SK-N-SH (cell line): Measurements from ENCODE around the gene TOX2. TPM values are rescaled to one million over a fixed set of nuclear protein-coding genes. Genes with fewer than 3 reads are reported as not detected.

Experiments
- CTCF ChIA-PET: fragments of 300-600, 350-600 bp; formaldehyde crosslinking; extraction: SDS; loops from one replicate; lab custom pipeline; 2021; lab: Yijun Ruan, JAX
- POLR2A ChIA-PET: fragments of 350-600 bp; sonication (Branson Sonifier 250); formaldehyde crosslinking; extraction: SDS; loops from one replicate; lab custom pipeline; 2020; ENCODE audit warnings: antibody characterized with exemption, inconsistent platforms; lab: Yijun Ruan, JAX
- DNase-seq: peaks from one replicate; pipeline ENCODE4 v3.0.0; 2012
- H2AFZ ChIP-seq: fragments of 200-600 bp; sonication (generic); 2 replicates; pipeline ENCODE4 v1.8.1; 2016; ENCODE audit warnings: antibody characterized with exemption, mild to moderate bottlenecking, low read depth
- H3F3A ChIP-seq: fragments of 200-600 bp; sonication (generic); replicated peaks from 2 replicates; pipeline ENCODE3; 2016; ENCODE audit warnings: antibody characterized with exemption, mild to moderate bottlenecking; ENCODE audit not compliant: insufficient read depth
- H3K27ac ChIP-seq, 2 experiments: fragments of 200-500 bp in 1 of 2; fragments of 200-600 bp in 1 of 2; sonication (Bioruptor generic) in 1 of 2; sonication (generic), shearing (Covaris generic) in 1 of 2; 2 replicates each; pipeline versions ENCODE4 v1.5.1 to v1.6.1; 2014 to 2016; ENCODE audit warnings: low read depth in 2 of 2, inconsistent platforms in 1 of 2, low read length in 1 of 2, mild to moderate bottlenecking in 1 of 2, mixed read lengths in 1 of 2
- H3K27me3 ChIP-seq: fragments of 200-600 bp; sonication (generic), shearing (Covaris generic); 2 replicates; pipeline ENCODE4 v1.6.1; 2016; ENCODE audit warnings: mixed run types; ENCODE audit not compliant: insufficient read depth
- H3K36me3 ChIP-seq, 2 experiments: fragments of 200-500 bp in 1 of 2; fragments of 200-600 bp in 1 of 2; sonication (Bioruptor generic) in 1 of 2; sonication (generic) in 1 of 2; replicated peaks in 1 of 2; 2 replicates each; pipeline versions ENCODE3 to v1.5.1; 2014 to 2016; ENCODE audit warnings: low read length in 1 of 2, mild to moderate bottlenecking in 1 of 2; ENCODE audit not compliant: insufficient read depth in 2 of 2, control insufficient read depth in 1 of 2
- H3K4me1 ChIP-seq, 2 experiments: fragments of 200-500 bp in 1 of 2; fragments of 200-600 bp in 1 of 2; sonication (Bioruptor generic) in 1 of 2; sonication (generic), shearing (Covaris generic) in 1 of 2; 2 replicates each; pipeline versions ENCODE4 v1.5.1 to v1.6.1; 2014 to 2016; ENCODE audit warnings: low read depth in 1 of 2, low read length in 1 of 2, mixed run types in 1 of 2; ENCODE audit not compliant: insufficient read depth in 2 of 2, control insufficient read depth in 1 of 2
- H3K4me2 ChIP-seq: fragments of 200-600 bp; sonication (generic), shearing (Covaris generic); 2 replicates; pipeline ENCODE4 v1.6.1; 2017; ENCODE audit warnings: mixed run types
- H3K4me3 ChIP-seq, 2 experiments: fragments of 200-500 bp in 1 of 2; fragments of 200-600 bp in 1 of 2; sonication (Bioruptor generic) in 1 of 2; sonication (generic), shearing (Covaris generic) in 1 of 2; 2 replicates each; pipeline versions ENCODE4 v1.5.1 to v1.8.1; 2014 to 2016; ENCODE audit warnings: low read depth in 2 of 2, inconsistent platforms in 1 of 2, low read length in 1 of 2, mild to moderate bottlenecking in 1 of 2, mixed read lengths in 1 of 2, moderate library complexity in 1 of 2
- H3K79me2 ChIP-seq: fragments of 200-600 bp; sonication (generic); 2 replicates; pipeline ENCODE4 v1.8.1; 2017; ENCODE audit warnings: mild to moderate bottlenecking; ENCODE audit not compliant: insufficient read depth
- H3K9ac ChIP-seq: fragments of 200-600 bp; sonication (generic); 2 replicates; pipeline ENCODE4 v1.6.1; 2017; ENCODE audit warnings: mixed run types
- H3K9me2 ChIP-seq: fragments of 200-600 bp; sonication (generic); 2 replicates; pipeline ENCODE4 v1.6.1; 2017; ENCODE audit warnings: mixed run types
- H3K9me3 ChIP-seq: fragments of 200-600 bp; sonication (generic); 2 replicates; pipeline ENCODE4 v1.6.1; 2017; ENCODE audit warnings: mixed run types, mild to moderate bottlenecking, moderate library complexity
- H4K20me1 ChIP-seq: fragments of 200-600 bp; sonication (generic); 2 replicates; pipeline ENCODE4 v1.6.1; 2017; ENCODE audit warnings: mild to moderate bottlenecking, mixed run types; ENCODE audit not compliant: insufficient read depth
- CHD2 ChIP-seq: fragments of 150-350 bp; IDR thresholded peaks from 2 replicates; pipeline ENCODE4 v1.6.1; 2018; ENCODE audit warnings: low read length; ENCODE audit not compliant: partially characterized antibody
- EP300 ChIP-seq, 2 experiments: IDR thresholded peaks; 2 replicates each; pipeline versions ENCODE4 v1.4.0 to v1.6.1; 2012; ENCODE audit warnings: borderline replicate concordance in 1 of 2, low read depth in 1 of 2, low read length in 1 of 2
- FOSL2 ChIP-seq: IDR thresholded peaks from 2 replicates; pipeline ENCODE4 v1.4.0; 2012; ENCODE audit warnings: low read depth, mild to moderate bottlenecking, moderate library complexity, borderline replicate concordance
- GATA2 ChIP-seq: sonication (generic); formaldehyde crosslinking; IDR thresholded peaks from 2 replicates; pipeline ENCODE4 v1.5.0; 2020; ENCODE audit warnings: mild to moderate bottlenecking, missing genetic modification reagents
- IRF3 ChIP-seq: fragments of 150-350 bp; IDR thresholded peaks from 2 replicates; pipeline ENCODE4 v1.6.1; 2016; ENCODE audit warnings: mild to moderate bottlenecking, low read depth, low read length
- JUND ChIP-seq: IDR thresholded peaks from 2 replicates; pipeline ENCODE4 v1.4.0; 2012
- MAX ChIP-seq: IDR thresholded peaks from 2 replicates; pipeline ENCODE4 v1.4.0; 2012; ENCODE audit warnings: low read depth
- MEF2A ChIP-seq: IDR thresholded peaks from 2 replicates; pipeline ENCODE4 v1.4.0; 2012; ENCODE audit warnings: low read depth, borderline replicate concordance
- MXI1 ChIP-seq: IDR thresholded peaks from 2 replicates; pipeline ENCODE4 v1.6.1; 2012; ENCODE audit warnings: mild to moderate bottlenecking, low read depth, low read length, improper control_type of control experiment
- NFIC ChIP-seq: IDR thresholded peaks from 2 replicates; pipeline ENCODE4 v1.4.0; 2012; ENCODE audit warnings: borderline replicate concordance
- POLR2AphosphoS5 ChIP-seq: IDR thresholded peaks from 2 replicates; pipeline ENCODE4 v1.6.1; 2012; ENCODE audit warnings: low read depth, low read length
- RAD21 ChIP-seq: IDR thresholded peaks from 2 replicates; pipeline ENCODE4 v1.6.1; 2012; ENCODE audit warnings: mild to moderate bottlenecking, low read length
- RCOR1 ChIP-seq: fragments of 150-350 bp; IDR thresholded peaks from 2 replicates; pipeline ENCODE4 v1.6.1; 2017; ENCODE audit warnings: antibody characterized with exemption, low read length
- RFX5 ChIP-seq: IDR thresholded peaks from 2 replicates; pipeline ENCODE4 v1.6.1; 2012; ENCODE audit warnings: mild to moderate bottlenecking, improper control_type of control experiment, low read length
- RXRA ChIP-seq: IDR thresholded peaks from 2 replicates; pipeline ENCODE4 v1.4.0; 2012; ENCODE audit warnings: low read depth, mild to moderate bottlenecking, borderline replicate concordance
- SMC3 ChIP-seq: IDR thresholded peaks from 2 replicates; pipeline ENCODE4 v1.6.1; 2012; ENCODE audit warnings: low read depth, low read length, improper control_type of control experiment
- TCF12 ChIP-seq: IDR thresholded peaks from 2 replicates; pipeline ENCODE4 v1.4.0; 2012
- TEAD4 ChIP-seq: IDR thresholded peaks from 2 replicates; pipeline ENCODE4 v1.4.0; 2012; ENCODE audit warnings: mild to moderate bottlenecking, borderline replicate concordance; ENCODE audit not compliant: insufficient read depth
- USF2 ChIP-seq: fragments of 150-350 bp; IDR thresholded peaks from 2 replicates; pipeline ENCODE4 v1.6.1; 2017; ENCODE audit warnings: antibody characterized with exemption, low read length, low read depth, borderline replicate concordance
- YY1 ChIP-seq: IDR thresholded peaks from 2 replicates; pipeline ENCODE4 v1.4.0; 2012; ENCODE audit warnings: low read depth, mild to moderate bottlenecking
- WGBS: methylation state at CpG from one replicate; pipeline ENCODE4 v1.1.6; 2017; ENCODE audit warnings: low lambda C conversion rate; 5-methylcytosine and 5-hydroxymethylcytosine counted together
- polyA plus RNA-seq, 3 experiments: library from polyadenylated mRNA; depleted of rRNA; stranded (reverse); fragments of >200 nt; gene quantifications; 2 replicates each; pipeline ENCODE4 v1.2.3, GENCODE V29; 2012
- TF ChIP-seq, protein P1 (sequence below): IDR thresholded peaks from 2 replicates; pipeline ENCODE4 v1.6.1; 2012; ENCODE audit warnings: mild to moderate bottlenecking, low read depth, low read length, moderate library complexity
- TF ChIP-seq, protein P2 (sequence below): IDR thresholded peaks from 2 replicates; pipeline ENCODE4 v1.4.0; 2012; ENCODE audit warnings: low read depth, borderline replicate concordance

The TOX2 gene
- polyA plus RNA-seq, 1 of the 3 experiments (the other 2 are of a cell fraction), result 15.4 TPM

DNA sequence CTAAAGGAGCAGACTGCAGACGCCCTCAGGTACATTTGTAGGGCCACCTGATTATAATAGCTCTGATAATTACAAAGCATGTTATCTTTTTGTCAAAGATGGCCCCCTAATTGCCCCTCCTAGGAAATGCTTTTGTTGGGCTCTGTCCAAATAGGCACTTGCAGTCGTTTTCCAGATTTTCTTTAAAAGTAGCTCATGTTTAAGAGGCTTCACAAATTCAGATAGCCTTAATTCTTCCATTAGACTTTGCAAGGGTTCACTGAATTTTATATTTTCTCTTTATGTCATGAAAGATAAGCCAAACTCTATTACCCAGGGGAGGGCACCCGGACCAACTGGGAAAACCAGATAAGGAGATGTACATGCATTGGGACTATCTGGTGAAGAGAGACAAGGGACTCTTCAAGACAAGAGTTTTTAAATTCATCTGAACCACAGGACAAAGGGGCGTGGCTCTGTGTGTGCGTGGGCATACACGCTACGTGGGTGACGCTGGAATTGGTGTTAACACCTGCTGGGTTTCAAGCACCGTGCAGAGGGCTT, 95.6 kb downstream of the TOX2 start (continued):
- TF ChIP-seq, protein P1, sequence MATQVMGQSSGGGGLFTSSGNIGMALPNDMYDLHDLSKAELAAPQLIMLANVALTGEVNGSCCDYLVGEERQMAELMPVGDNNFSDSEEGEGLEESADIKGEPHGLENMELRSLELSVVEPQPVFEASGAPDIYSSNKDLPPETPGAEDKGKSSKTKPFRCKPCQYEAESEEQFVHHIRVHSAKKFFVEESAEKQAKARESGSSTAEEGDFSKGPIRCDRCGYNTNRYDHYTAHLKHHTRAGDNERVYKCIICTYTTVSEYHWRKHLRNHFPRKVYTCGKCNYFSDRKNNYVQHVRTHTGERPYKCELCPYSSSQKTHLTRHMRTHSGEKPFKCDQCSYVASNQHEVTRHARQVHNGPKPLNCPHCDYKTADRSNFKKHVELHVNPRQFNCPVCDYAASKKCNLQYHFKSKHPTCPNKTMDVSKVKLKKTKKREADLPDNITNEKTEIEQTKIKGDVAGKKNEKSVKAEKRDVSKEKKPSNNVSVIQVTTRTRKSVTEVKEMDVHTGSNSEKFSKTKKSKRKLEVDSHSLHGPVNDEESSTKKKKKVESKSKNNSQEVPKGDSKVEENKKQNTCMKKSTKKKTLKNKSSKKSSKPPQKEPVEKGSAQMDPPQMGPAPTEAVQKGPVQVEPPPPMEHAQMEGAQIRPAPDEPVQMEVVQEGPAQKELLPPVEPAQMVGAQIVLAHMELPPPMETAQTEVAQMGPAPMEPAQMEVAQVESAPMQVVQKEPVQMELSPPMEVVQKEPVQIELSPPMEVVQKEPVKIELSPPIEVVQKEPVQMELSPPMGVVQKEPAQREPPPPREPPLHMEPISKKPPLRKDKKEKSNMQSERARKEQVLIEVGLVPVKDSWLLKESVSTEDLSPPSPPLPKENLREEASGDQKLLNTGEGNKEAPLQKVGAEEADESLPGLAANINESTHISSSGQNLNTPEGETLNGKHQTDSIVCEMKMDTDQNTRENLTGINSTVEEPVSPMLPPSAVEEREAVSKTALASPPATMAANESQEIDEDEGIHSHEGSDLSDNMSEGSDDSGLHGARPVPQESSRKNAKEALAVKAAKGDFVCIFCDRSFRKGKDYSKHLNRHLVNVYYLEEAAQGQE, result no peak
- peak; percentile 34; the same call in 1 of the 2 replicates for TF ChIP-seq TCF12
- TF ChIP-seq SMC3, result no peak
- TF ChIP-seq RAD21, result 0 out of 2 replicates have a peak, but pooled peaks have one; percentile 6

- H3K27ac ChIP-seq, result peak overlapping the region in 1 of 2 experiments; percentile 98; a peak in 2 of 4 replicates
- POLR2A ChIA-PET, result interaction anchor here (0.9 to 1.9 kb wide), 5 partner anchors 9 to 554 kb away, joined by 3 to 6 read pairs (median 5); partner anchors contain the start of gene SRSF6
- H3K4me3 ChIP-seq, result no peak overlapping the region
- no peaks in the 10 kb centered on the region for H3K9me3 ChIP-seq
- H3K4me1 ChIP-seq, result peaks cover 17 to 61% of the 10 kb centered on the region in 2 experiments; a peak in 3 of 4 replicates
- no peak overlapping the region for H3K9ac ChIP-seq
- no peaks in the 10 kb centered on the region for H3F3A ChIP-seq
- no peaks in the 10 kb centered on the region for H4K20me1 ChIP-seq
- H3K4me2 ChIP-seq, result no peak overlapping the region
- H2AFZ ChIP-seq, result no peak overlapping the region
- no peaks in the 10 kb centered on the region for H3K27me3 ChIP-seq
- peak; percentile 76 for DNase-seq
- 79% methylated on average over 9 of the region's 10 CpGs for WGBS
- no peaks in the 10 kb centered on the region for H3K9me2 ChIP-seq
- no peaks in the 10 kb centered on the region for H3K79me2 ChIP-seq
- H3K36me3 ChIP-seq, result peaks cover 0 to 3% of the 10 kb centered on the region in 2 experiments
- CTCF ChIA-PET, result interaction anchor here (0.9 to 2.6 kb wide), 7 partner anchors 19 to 262 kb away, joined by 3 to 10 read pairs (median 4); no protein-coding TSS in a partner anchor
- TF ChIP-seq GATA2 (CRISPR knock-in tag) (peak; percentile 81), MXI1 (peak; percentile 79), CHD2 (peak; percentile 79), TCF12 (peak; percentile 43; the same call in 1 of the 2 replicates), YY1 (no peak), USF2 (no peak), RXRA (no peak), MEF2A (no peak), TEAD4 (no peak), IRF3 (no peak), MAX (no peak), JUND (no peak), RFX5 (no peak), NFIC (peak; percentile 20; the same call in 1 of the 2 replicates), SMC3 (peak; percentile 1; the same call in 1 of the 2 replicates), RCOR1 (peak; percentile 85), POLR2AphosphoS5 (no peak), RAD21 (peak; percentile 50), EP300 (IDR thresholded peaks at IDR 0.05; ENCODE audit: borderline replicate concordance in 1 of 2, low read depth in 1 of 2, low read length in 1 of 2) (peak in 1 of 2 experiments; percentile 88; a peak in 2 of 4 replicates), FOSL2 (no peak)
- TF ChIP-seq, protein P2, sequence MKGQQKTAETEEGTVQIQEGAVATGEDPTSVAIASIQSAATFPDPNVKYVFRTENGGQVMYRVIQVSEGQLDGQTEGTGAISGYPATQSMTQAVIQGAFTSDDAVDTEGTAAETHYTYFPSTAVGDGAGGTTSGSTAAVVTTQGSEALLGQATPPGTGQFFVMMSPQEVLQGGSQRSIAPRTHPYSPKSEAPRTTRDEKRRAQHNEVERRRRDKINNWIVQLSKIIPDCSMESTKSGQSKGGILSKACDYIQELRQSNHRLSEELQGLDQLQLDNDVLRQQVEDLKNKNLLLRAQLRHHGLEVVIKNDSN, result no peak
These were observed 96.7 kb downstream of the TOX2 start for GRCh38 chr20:44011251-44011940.
